Measurements from ENCODE around the gene RNF217. TPM values are rescaled to one million over a fixed set of nuclear protein-coding genes. Genes with fewer than 3 reads are reported as not detected.

Gene RNF217
- total and polyA plus RNA-seq, 10 of the 15 experiments (the other 5 are each of a cell fraction or from before 2014, with no cell fraction given) = under 0.01 to 11.7 (median 0.04) TPM; not detected in 3

- Histone ChIP-seq H3K27me3 (replicated peaks in 1 of 2; ENCODE audit: control insufficient read depth in 2 of 2, insufficient read depth in 2 of 2, low read length in 1 of 2) (no peaks in the 10 kb centered on the region), H3K4me2 (ENCODE audit: control insufficient read depth, insufficient read depth) (no peak overlapping the region), H3K4me3 (no peak overlapping the region), H3K79me2 (ENCODE audit: control insufficient read depth, insufficient read depth, low read length) (no peaks in the 10 kb centered on the region), H4K20me1 (ENCODE audit: control insufficient read depth, insufficient read depth) (no peaks in the 10 kb centered on the region), H3K9ac (ENCODE audit: control insufficient read depth, insufficient read depth, low read length) (no peak overlapping the region), H3K4me1 (ENCODE audit: control insufficient read depth, insufficient read depth, low read length) (no peaks in the 10 kb centered on the region), H3K9me3 (replicated peaks; ENCODE audit: control insufficient read depth, insufficient read depth, low read length) (no peaks in the 10 kb centered on the region), H2AFZ (ENCODE audit: control insufficient read depth, low read depth, low read length) (no peak overlapping the region), H3K36me3 (ENCODE audit: control insufficient read depth in 2 of 2, insufficient read depth in 2 of 2, low read length in 1 of 2) (no peaks in the 10 kb centered on the region), H3K27ac (ENCODE audit: control insufficient read depth, insufficient read depth) (no peak overlapping the region)
- intact Hi-C loops (cut with micrococcal nuclease; ENCODE audit: unreplicated experiment) = no loop called here
- ChIA-PET POLR2A (no interaction called here), CTCF (no interaction called here), SMC1A (ENCODE audit: uncharacterized antibody, unreplicated experiment) (no interaction called here), RAD21 (ENCODE audit: unreplicated experiment) (no interaction called here)
- FAIRE-seq (no peak), DNase-seq (ENCODE audit: low read depth, low spot score) (no peak), ATAC-seq (no peak)
- in situ Hi-C loops (cut with MboI) = no loop called here
- BruUV-seq (replicated peaks) = no TSS peak
- WGBS (ENCODE audit: insufficient coverage, insufficient replicate concordance, low lambda C conversion rate, missing lambda C conversion rate) = 0% methylated on average over 2 of the region's 2 CpGs
- no peak for TF ChIP-seq JUND (IDR thresholded peaks at IDR 0.05; ENCODE audit: low read depth, low read length)
- no peak for TF ChIP-seq CHD2 (IDR thresholded peaks at IDR 0.05; ENCODE audit: borderline replicate concordance, low read depth, low read length)
- TF ChIP-seq CHD4 (IDR thresholded peaks at IDR 0.05) = no peak
- no peak for TF ChIP-seq MYB (IDR thresholded peaks at IDR 0.05; ENCODE audit: borderline replicate concordance, low read depth, low read length)
- TF ChIP-seq CHD1 (IDR thresholded peaks at IDR 0.05; ENCODE audit: low read depth, low read length) = no peak
- no peak for TF ChIP-seq NFYA (IDR thresholded peaks at IDR 0.05; ENCODE audit: borderline replicate concordance, low read depth, low read length)
- no peak for TF ChIP-seq USF2 (IDR thresholded peaks at IDR 0.05; ENCODE audit: borderline replicate concordance, low read depth, low read length)
- TF ChIP-seq CBFB (IDR thresholded peaks at IDR 0.05; ENCODE audit: low read depth) = no peak
- TF ChIP-seq BACH1 (IDR thresholded peaks at IDR 0.05; ENCODE audit: borderline replicate concordance) = no peak
- no peak for TF ChIP-seq RBBP5 (conservative IDR thresholded peaks at IDR 0.05)
- TF ChIP-seq ZNF687 (IDR thresholded peaks at IDR 0.05) = no peak
- TF ChIP-seq IRF5 (IDR thresholded peaks at IDR 0.05; ENCODE audit: borderline replicate concordance) = no peak
- no peak for TF ChIP-seq ZNF592 (IDR thresholded peaks at IDR 0.05)
- no peak for TF ChIP-seq KDM1A (IDR thresholded peaks at IDR 0.05; ENCODE audit: borderline replicate concordance)
- TF ChIP-seq HDAC6 (IDR thresholded peaks at IDR 0.05; ENCODE audit: unreplicated experiment) = no peak
Measured at GRCh38 chr6:125083684-125083990, 121.4 kb downstream of the RNF217 start.
